ENCODE results near the gene WNK2.
"Not testable (repeated sequence)": the region's sequence is repeated elsewhere in the genome, so short reads cannot be mapped to it uniquely, and the experiment has no call there.

The WNK2 gene

GRCh38 chr9:93238953-93239925, 55.3 kb downstream of the WNK2 start:
- DNase-seq, result no peak

DNA sequence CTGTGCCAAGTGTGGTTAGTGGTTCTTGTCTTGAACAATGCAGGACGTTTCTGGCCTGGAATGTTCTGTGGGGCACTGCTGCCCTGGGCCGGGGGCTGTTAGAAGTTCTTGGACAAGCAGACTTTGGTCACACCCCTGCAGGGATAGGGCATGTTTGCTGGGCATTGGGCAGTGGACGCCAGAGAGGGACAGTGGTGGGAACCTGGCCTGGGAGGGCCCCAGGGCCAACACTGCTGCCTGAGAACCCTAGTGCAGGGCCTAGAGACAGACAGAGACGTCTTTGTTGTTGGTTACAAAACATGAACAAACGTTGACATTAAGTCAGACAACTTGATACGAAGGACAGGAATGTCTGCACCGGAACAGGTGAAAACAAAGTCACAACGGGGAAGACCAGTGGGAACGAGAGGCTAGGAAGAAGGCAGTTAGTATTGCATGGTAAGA, 57.0 kb downstream of the WNK2 start:
- no peak for DNase-seq

DNA sequence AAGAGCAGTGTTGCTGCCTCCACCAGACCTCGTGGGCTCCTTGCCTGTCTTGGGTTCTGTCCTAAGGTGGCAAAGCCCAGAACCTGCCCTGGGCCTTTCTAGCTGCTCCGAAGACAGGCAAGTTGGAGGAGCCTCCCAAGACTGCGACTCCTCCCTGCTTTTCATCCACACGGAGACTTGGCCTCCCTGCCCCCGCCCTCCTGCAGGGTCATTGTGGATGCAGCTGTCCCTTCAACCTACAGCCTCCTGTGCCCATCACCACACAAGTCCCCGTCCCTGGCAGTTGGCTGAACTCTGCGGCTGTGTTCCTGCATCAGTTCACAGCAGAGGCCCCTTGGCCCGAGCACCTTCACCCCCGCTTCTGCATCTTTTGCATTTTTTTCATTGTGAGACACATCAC, 59.2 kb downstream of the WNK2 start:
- no peak for DNase-seq

- DNase-seq, result no peak
Observed at GRCh38 chr9:93244101-93244500, 60.2 kb downstream of the WNK2 start.

GRCh38 chr9:93244510-93245436, 60.8 kb downstream of the WNK2 start:
- no peak for DNase-seq

- DNase-seq, result no peak
Observed at GRCh38 chr9:93245437-93245970, 61.6 kb downstream of the WNK2 start.

GRCh38 chr9:93246111-93246510, 62.2 kb downstream of the WNK2 start:
- no peak for DNase-seq

DNA sequence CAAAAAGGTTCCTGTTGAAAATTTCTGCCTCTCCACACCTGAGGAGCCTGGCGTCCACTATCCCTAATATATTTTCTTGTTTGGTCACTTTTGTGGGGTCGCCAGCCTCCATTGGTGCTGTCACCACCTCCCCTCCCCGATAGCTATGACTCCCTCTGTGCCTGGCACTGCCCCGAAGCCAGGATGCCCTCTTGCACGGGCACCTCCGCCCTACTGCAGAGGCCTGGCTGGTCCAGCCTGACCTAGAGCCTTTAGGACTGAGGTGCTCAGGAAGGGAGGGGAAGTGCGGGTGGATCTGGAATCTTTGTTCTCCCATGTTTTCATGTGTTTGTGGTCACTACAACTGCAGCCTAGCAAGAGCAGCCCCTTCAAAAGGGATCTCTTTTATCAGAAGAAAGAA, 62.6 kb downstream of the WNK2 start:
- no peak for DNase-seq

DNA sequence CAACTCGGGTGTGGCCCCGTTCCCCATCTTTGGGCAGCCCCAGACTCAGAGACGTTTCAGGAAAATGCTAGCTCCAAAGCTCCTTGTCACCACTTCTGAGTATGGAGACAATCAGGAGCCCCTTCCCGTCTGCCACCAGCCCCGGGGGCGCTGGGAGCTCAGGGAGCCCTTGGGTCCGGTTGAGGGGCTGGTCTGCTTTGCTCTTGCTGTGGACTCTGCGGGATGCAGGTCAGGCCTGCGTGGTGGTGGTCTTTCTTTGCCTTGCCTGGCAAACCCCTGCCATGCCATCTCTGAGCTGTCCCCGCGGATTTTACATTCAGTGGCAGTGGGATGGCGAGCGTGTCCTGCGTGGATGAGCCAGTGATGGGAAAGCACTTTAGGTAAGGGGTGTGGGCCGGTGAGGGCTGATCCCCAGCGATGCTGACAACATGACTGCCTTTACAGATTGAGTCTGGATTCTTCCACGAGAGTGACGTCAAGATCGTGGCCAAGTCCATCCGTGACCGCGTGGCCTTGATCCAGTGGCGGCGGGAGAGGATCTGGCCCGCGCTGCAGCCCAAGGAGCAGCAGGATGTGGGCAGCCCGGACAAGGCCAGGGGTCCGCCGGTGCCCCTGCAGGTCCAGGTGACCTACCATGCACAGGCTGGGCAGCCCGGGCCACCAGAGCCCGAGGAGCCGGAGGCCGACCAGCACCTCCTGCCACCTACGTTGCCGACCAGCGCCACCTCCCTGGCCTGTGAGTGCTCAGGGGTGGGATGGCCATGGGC, 63.3 kb downstream of the WNK2 start:
- no peak for DNase-seq

DNA sequence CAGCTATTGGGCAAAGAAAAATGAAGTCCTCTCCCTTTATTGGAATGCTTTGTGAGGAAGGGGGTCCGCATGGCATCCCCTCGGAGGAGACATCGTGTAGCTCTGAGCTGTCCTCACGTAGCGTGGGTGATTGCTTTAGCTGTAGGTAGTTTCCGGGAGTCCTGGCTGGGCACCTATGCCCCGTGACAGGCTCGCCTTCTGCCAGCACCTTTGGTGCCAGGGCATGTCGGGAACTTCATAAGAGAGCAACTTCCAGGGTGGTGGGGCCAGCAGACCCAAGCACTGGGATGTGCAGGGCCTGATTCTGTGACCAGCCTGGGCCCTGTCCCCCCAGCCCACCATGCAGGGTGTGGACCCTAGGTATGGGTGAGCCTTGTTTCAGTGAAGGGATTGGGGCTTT, 64.0 kb downstream of the WNK2 start:
- no peak for DNase-seq

DNA sequence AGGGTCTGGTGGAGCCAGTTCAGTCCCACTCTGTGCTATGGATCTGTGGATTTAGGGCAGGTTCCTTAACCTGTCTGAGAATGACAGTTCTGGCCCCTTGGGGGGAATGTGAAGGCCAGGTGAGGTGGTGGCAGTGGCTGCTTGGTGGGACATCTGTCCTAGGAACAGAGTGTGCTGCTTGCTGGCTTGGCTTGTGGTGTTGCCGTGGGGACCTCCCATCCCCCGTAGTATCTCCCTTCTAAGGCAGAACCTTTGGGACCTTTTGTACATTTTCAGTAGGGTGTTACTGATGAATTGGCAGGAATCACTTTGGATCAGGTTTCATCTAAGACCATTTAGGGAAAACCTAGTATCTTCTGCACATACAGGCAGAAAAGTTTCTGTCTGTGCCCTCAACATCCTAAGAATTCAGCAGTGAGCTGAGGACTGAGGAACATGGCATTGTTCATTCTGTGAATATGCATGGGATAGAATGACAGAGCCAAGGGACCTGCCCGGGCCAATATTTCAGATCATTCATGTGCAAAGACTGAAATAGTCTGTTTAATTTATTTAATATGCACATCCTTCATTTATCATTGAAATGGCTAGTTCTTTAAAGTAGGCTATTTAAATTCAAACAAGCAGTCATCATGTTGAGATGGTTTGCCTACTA, 64.6 kb downstream of the WNK2 start:
- DNase-seq, result no peak

DNA sequence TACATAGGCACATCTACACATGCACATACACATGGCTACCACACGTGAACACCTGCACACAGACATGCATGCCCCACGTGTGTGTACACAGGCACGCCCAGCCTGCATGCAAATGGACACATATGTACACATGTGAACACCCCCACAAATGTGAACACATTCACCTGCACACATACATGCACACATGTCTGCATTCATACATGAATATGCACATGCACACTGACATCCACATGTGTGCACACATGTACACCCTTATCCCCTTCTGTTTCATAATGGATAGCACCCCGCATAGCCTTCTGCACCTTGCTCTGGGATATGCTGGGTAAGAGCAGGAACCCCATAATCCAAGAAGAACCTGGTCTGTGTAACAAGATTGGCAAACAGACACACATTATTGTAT, 66.2 kb downstream of the WNK2 start:
- DNase-seq, result no peak

GRCh38 chr9:93251309-93251708, 67.4 kb downstream of the WNK2 start:
- not testable (repeated sequence) for DNase-seq

DNA sequence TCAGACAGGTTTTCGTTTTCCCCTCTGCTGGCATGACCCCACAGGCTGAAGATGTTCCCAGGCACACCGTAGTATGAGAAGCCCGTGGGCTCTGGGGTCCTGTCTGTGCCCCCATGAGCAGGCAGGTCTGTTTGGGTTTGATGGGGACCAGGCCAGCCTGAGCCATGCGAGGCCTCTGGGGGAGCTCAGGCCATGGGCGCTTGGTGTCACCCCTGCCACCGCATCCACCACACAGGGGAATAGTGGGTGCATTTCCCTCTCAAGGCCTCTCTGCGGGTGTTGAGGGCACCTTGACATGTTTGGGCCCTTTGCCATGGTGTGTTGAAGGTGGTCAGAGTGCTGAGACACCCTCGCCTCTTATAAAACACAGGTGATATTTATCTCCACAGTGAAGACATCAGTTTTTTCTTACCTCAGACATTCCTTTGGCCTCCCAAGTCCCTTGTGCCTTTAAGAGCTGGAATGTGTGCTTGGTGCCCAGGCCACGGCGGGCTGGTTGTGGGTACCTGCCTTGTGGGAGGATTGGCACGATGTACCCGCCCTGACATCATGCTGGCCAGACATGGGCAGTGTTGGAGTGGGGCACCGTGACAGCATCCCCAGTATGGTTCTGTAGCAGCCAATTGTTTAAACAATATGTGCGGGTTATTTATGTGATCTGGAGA, 68.3 kb downstream of the WNK2 start:
- DNase-seq, result peak; percentile 22

DNA sequence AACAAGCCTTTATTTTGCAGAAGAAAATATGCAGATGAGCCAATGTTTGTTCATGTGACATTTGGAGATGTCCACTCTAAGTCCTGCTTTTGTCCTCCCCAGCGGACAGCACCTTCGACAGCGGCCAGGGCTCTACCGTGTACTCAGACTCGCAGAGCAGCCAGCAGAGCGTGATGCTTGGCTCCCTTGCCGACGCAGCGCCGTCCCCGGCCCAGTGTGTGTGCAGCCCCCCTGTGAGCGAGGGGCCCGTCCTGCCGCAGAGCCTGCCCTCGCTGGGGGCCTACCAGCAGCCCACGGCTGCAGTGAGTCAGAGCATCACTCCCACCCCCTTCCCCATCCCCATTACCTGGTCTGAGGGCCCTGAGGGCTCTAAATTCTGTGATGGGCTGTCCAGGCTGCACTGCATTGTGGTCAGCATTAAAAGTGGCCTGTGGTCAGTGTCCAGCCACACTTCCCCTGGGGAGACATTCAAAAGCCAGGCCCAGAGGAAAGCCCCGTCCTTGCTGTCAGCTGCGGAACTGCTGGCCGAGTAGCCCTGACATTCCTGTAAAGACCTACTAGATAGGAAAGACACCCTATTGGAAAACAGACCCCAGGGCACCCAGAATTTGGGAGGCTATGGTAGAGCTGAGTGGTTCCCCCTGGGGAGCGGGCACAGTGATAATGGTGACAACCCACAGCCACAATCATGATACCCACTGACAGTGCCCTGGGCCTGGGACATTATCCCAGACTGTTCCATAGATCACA, 69.0 kb downstream of the WNK2 start:
- peak; percentile 24 for DNase-seq

DNA sequence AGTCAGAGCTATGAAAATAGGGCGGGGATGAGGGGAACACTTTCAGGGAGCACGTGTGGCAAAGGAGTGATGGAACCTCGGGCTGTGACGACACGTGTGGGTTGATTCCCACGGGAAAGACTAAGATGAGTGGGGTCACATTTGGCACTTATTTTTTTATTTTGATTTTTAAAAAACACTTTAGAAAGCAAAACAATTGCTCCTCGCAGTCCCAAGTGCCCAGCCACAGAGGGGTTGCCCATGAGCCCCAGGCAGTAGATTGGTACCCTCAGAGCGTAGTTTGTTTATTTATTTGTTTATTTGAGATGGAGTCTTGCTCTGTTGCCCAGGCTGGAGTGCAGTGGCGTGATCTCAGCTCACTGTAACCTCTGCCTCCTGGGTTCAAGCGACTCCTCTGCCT, 69.7 kb downstream of the WNK2 start:
- DNase-seq, result peak; percentile 4

DNA sequence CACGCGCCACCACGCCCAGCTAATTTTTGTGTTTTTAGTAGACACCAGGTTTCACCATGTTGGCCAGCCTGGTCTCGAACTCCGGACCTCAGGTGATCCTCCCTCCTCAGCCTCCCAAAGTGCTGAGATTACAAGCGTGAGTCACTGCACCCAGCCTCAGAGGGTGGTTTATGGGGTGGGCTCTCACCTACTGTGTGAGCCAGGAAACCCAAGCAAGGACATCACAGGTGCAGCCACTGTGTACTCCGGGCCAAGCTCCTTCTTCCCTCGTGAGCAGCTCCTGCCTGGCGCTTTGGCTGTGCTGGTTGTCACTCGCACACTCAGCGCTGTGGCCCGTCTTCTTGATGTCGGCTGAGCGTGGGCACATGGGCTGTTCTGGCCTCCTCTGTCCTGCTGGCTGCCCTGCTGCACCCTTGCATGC, 70.1 kb downstream of the WNK2 start:
- DNase-seq, result peak; percentile 6

- peak; percentile 8 for DNase-seq
Observed at GRCh38 chr9:93254806-93255493, 71.0 kb downstream of the WNK2 start.

DNA sequence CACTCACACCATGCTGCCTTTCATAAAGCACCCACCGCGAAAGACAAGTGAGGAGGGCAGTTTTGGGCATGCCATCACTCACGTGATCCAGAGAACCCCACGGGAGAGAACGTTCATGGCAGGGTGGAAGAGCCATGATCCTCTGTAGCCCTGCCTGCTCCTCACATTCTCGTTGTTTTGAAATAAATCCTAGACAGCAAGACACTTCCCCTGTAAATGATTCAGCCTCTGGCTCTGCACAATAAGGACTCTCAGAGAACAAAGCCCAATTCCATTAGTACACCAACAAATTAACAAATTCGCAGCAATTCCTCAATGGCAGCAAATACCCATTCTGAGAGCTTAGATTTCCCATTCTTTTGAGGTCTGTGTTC, 71.5 kb downstream of the WNK2 start:
- DNase-seq, result no peak
